Thyroid gland (tissue), 4 donors: ENCODE measurements around the gene PIGS.

Experiments
- CTCF ChIP-seq, 6 experiments: fragments of 200-600 bp in 3 of 6; fragments of 450-650 bp in 3 of 6; sonication (generic) in 3 of 6; IDR thresholded peaks; one replicate each; pipeline ENCODE4 v1.5.1; 2016 to 2019; ENCODE audit warnings: antibody characterized with exemption in 6 of 6, mild to moderate bottlenecking in 2 of 6, inconsistent platforms in 1 of 6, moderate library complexity in 1 of 6
- POLR2A ChIP-seq, 2 donors: fragments of 450-650 bp; IDR thresholded peaks; one replicate each; pipeline ENCODE4 v1.6.1; 2017; ENCODE audit warnings: antibody characterized with exemption in 2 of 2, mild to moderate bottlenecking in 2 of 2, moderate library complexity in 1 of 2

- TF ChIP-seq CTCF (IDR thresholded peaks at IDR 0.05), result no peak
- TF ChIP-seq POLR2A (IDR thresholded peaks at IDR 0.05), result no peak
Measured at GRCh38 chr17:28519236-28519635, 52.1 kb downstream of the PIGS start.
